OCI-LY7 (cell line): Measurements from ENCODE around the gene ANKFY1.

Experiments
- EZH2phosphoT487 ChIP-seq: fragments of 200-600 bp; sonication (generic); IDR thresholded peaks from 2 replicates; pipeline ENCODE4 v1.6.1; 2018; ENCODE audit warnings: low read depth, borderline replicate concordance, mild to moderate bottlenecking, mixed run types, antibody characterized with exemption, low read length, moderate library complexity, mixed read lengths
- TF ChIP-seq, protein P1 (sequence below): fragments of 200-600 bp; sonication (generic); conservative IDR thresholded peaks from 2 replicates; pipeline ENCODE4 v1.5.1; 2014; ENCODE audit warnings: mild to moderate bottlenecking, antibody characterized with exemption, low read length, moderate library complexity, mixed read lengths

DNA sequence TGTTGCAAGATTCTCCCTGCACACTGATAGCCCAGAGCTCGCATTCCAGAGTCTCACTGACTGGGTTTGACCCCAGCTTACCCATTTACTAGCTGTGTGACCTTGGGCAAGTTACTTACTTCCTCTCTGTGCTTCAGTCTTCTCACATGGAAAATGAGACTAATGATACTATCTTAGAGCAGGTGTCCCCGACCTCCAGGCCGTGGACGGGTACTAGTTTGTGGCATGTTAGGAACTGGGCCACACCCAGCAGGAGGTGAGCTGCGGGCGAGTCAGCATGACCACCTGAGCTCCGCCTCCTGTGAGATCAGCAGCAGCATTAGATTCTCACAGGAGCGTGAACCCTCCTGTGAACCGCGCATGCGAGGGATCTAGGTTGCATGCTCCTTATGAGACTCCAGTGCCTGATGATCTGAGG, 15.8 kb downstream of the ANKFY1 start:
- TF ChIP-seq, protein P1, sequence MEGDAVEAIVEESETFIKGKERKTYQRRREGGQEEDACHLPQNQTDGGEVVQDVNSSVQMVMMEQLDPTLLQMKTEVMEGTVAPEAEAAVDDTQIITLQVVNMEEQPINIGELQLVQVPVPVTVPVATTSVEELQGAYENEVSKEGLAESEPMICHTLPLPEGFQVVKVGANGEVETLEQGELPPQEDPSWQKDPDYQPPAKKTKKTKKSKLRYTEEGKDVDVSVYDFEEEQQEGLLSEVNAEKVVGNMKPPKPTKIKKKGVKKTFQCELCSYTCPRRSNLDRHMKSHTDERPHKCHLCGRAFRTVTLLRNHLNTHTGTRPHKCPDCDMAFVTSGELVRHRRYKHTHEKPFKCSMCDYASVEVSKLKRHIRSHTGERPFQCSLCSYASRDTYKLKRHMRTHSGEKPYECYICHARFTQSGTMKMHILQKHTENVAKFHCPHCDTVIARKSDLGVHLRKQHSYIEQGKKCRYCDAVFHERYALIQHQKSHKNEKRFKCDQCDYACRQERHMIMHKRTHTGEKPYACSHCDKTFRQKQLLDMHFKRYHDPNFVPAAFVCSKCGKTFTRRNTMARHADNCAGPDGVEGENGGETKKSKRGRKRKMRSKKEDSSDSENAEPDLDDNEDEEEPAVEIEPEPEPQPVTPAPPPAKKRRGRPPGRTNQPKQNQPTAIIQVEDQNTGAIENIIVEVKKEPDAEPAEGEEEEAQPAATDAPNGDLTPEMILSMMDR: no peak
- TF ChIP-seq EZH2phosphoT487: no peak
